A673 (cell line): ENCODE data around the gene CTDNEP1. TPM values are rescaled to one million over a fixed set of nuclear protein-coding genes. Genes with fewer than 3 reads are reported as not detected.

ENCODE experiments used
- BruUV-seq: library from RNA; stranded (reverse); fragments of 400-500 nt; replicated peaks from 2 replicates; lab custom pipeline; 2021; lab: Mats Ljungman, UMichigan
- CTCF ChIA-PET: fragments of 300-600 bp; sonication (Branson Sonifier 250); formaldehyde crosslinking; loops from one replicate; lab custom pipeline; 2022; ENCODE audit warnings: antibody characterized with exemption; lab: Charles Lee
- POLR2A ChIA-PET: fragments of 300-600 bp; sonication (Branson Sonifier 250); formaldehyde crosslinking; loops from one replicate; lab custom pipeline; 2022; ENCODE audit warnings: antibody characterized with exemption; ENCODE audit not compliant: low non-redundant PET; lab: Charles Lee
- DNase-seq: peaks from one replicate; pipeline ENCODE4 v3.0.0-alpha.2; 2015; ENCODE audit warnings: low spot score
- H3K27ac ChIP-seq: fragments of 200-600 bp; sonication (generic); 2 replicates; pipeline ENCODE4 v1.5.1; 2016; ENCODE audit warnings: mixed run types, low read depth, mild to moderate bottlenecking, mixed read lengths, antibody characterized with exemption, low read length; ENCODE audit not compliant: poor library complexity, severe bottlenecking
- H3K27me3 ChIP-seq: fragments of 200-600 bp; sonication (generic); replicated peaks from 2 replicates; pipeline ENCODE4 v1.6.1; 2017; ENCODE audit warnings: mixed run types, low read depth, mild to moderate bottlenecking, mixed read lengths, antibody characterized with exemption, low read length; ENCODE audit not compliant: insufficient read depth, poor library complexity
- H3K36me3 ChIP-seq: fragments of 200-600 bp; sonication (generic); 2 replicates; pipeline ENCODE4 v1.6.1; 2016; ENCODE audit warnings: mixed run types, mild to moderate bottlenecking, mixed read lengths, antibody characterized with exemption, low read length; ENCODE audit not compliant: insufficient read depth, poor library complexity, severe bottlenecking
- H3K4me1 ChIP-seq: fragments of 200-600 bp; sonication (generic); 2 replicates; pipeline ENCODE4 v1.6.1; 2017; ENCODE audit warnings: mixed run types, mild to moderate bottlenecking, mixed read lengths, antibody characterized with exemption, low read length; ENCODE audit not compliant: insufficient read depth, poor library complexity, severe bottlenecking
- H3K4me3 ChIP-seq: fragments of 200-600 bp; sonication (generic); 2 replicates; pipeline ENCODE4 v1.5.1; 2016; ENCODE audit warnings: low read depth, mixed run types, mild to moderate bottlenecking, mixed read lengths, low read length; ENCODE audit not compliant: poor library complexity, severe bottlenecking
- H3K9me3 ChIP-seq: fragments of 200-600 bp; sonication (generic); 2 replicates; pipeline ENCODE4 v1.6.1; 2016; ENCODE audit warnings: mixed run types, low read depth, mild to moderate bottlenecking, mixed read lengths, antibody characterized with exemption, low read length; ENCODE audit not compliant: poor library complexity, severe bottlenecking
- EZH2 ChIP-seq: fragments of 200-600 bp; sonication (generic); IDR thresholded peaks from 2 replicates; pipeline ENCODE4 v1.6.1; 2017; ENCODE audit warnings: borderline replicate concordance, low read depth, mild to moderate bottlenecking, mixed read lengths, antibody characterized with exemption, low read length; ENCODE audit not compliant: poor library complexity, severe bottlenecking
- intact Hi-C: fragments of 100-400 bp; cut with micrococcal nuclease; formaldehyde crosslinking; loops from one replicate; pipeline ENCODE4 v1.10.0; 2022; ENCODE audit not compliant: unreplicated experiment
- total RNA-seq: library from RNA; stranded (reverse); gene quantifications from 2 replicates; pipeline ENCODE4 v1.2.3, GENCODE V29; 2021
- TF ChIP-seq, protein P1 (sequence below): fragments of 300-800, 200-600 bp; sonication (generic); conservative IDR thresholded peaks from 2 replicates; pipeline ENCODE4 v1.5.1; 2017; ENCODE audit warnings: low read depth, mild to moderate bottlenecking, antibody characterized with exemption, low read length, moderate library complexity, mixed read lengths

The CTDNEP1 gene
- total RNA-seq, 1 experiment from 2014 or later, result 175 TPM

DNA sequence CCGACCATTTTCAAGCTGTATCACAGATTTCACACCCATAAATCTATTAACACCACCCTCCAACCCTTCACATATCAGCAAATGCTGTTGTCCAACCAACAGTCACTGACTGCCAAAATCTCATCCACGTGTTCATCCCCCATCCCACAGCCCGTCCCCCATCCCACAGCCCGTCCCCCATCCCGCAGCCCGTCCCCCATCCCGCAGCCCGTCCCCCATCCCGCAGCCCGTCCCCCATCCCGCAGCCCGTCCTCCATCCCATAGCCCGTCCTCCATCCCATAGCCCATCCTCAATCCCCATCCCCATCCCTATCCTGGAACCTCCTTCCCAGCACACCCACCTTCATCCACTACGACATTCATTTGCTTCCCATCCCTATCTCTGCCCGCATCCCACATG is 46.0 kb downstream of the CTDNEP1 start:
- Histone ChIP-seq H3K36me3 (peaks cover 30% of the 10 kb centered on the region), H3K27ac (peak overlapping the region; percentile 77), H3K4me3 (peak overlapping the region; percentile 49), H3K4me1 (peaks cover 40% of the 10 kb centered on the region), H3K27me3 (no peaks in the 10 kb centered on the region), H3K9me3 (no peaks in the 10 kb centered on the region)
- POLR2A ChIA-PET, result no interaction called here
- TF ChIP-seq, protein P1, sequence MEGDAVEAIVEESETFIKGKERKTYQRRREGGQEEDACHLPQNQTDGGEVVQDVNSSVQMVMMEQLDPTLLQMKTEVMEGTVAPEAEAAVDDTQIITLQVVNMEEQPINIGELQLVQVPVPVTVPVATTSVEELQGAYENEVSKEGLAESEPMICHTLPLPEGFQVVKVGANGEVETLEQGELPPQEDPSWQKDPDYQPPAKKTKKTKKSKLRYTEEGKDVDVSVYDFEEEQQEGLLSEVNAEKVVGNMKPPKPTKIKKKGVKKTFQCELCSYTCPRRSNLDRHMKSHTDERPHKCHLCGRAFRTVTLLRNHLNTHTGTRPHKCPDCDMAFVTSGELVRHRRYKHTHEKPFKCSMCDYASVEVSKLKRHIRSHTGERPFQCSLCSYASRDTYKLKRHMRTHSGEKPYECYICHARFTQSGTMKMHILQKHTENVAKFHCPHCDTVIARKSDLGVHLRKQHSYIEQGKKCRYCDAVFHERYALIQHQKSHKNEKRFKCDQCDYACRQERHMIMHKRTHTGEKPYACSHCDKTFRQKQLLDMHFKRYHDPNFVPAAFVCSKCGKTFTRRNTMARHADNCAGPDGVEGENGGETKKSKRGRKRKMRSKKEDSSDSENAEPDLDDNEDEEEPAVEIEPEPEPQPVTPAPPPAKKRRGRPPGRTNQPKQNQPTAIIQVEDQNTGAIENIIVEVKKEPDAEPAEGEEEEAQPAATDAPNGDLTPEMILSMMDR, result no peak
- TF ChIP-seq EZH2, result no peak
- CTCF ChIA-PET, result interaction anchor here (0.7 kb wide), 1 partner anchor 145 kb away, joined by 4 read pairs; no protein-coding TSS in a partner anchor
- BruUV-seq, result no TSS peak
- DNase-seq, result no peak
- intact Hi-C loops, result no loop called here

DNA sequence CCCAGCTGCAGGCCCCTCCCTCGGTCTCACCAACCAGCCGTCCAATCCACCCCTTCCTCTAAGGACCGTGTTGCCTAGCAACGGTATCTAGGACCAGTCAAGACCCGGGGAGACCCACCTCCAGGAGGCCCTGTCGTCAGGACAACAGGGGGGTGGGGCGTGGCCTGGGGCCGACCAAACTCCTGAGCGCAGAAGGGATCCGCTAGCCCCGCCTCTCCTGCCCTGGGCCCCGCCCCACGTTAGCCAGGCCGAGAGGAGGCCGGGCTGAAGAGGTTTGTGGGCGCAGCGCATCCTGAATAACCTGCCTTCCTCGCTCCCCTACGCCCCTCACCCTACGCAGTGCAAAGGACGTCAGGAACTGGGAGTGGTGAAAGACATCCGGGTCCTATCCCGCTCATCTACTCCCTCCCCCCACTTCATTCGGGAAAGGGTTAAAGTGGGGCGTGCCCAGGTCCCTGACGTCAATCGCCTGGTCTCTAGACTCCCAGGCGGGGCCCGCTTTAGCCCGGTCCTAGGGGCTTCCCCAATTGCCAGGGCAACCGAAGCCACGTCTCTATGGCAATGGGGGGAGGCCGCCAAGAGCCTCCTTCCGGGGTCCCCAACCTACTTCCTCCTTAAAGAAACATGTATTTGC is 46.6 kb downstream of the CTDNEP1 start:
- POLR2A ChIA-PET, result no interaction called here
- intact Hi-C loops, result no loop called here
- DNase-seq, result peak; percentile 95
- no TSS peak for BruUV-seq
- peaks cover 40% of the 10 kb centered on the region for H3K4me1 ChIP-seq
- TF ChIP-seq EZH2, result no peak
- TF ChIP-seq, protein P1, result no peak
- no peaks in the 10 kb centered on the region for H3K27me3 ChIP-seq
- peak overlapping the region; percentile 49 for H3K4me3 ChIP-seq
- no peaks in the 10 kb centered on the region for H3K9me3 ChIP-seq
- CTCF ChIA-PET, result interaction anchor here (0.7 to 0.8 kb wide), 2 partner anchors 9 to 146 kb away, joined by 4 to 7 read pairs; no protein-coding TSS in a partner anchor
- peak overlapping the region; percentile 77 for H3K27ac ChIP-seq
- H3K36me3 ChIP-seq, result peaks cover 30% of the 10 kb centered on the region

DNA sequence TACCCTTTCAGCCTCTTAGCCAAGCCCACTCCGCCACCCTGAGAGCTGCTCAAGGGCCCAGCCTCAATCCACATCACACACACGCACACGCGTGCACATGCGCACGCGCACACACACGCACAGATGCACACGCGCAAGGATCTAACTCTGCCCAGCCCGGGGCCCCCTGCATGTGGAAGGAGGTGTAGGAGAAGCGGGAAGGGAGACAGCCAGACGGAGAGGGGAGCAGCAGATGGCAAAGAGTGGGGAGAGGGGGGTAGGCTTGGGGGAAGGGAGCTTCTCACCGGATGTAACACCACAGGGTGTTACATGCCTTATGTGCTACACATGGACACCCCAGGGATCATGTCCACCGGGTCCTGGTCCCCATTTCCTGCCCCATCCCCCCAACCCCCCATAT is 47.2 kb downstream of the CTDNEP1 start:
- Histone ChIP-seq H3K4me3 (peak overlapping the region; percentile 49), H3K4me1 (peaks cover 40% of the 10 kb centered on the region), H3K27ac (peak overlapping the region; percentile 77), H3K27me3 (no peaks in the 10 kb centered on the region), H3K36me3 (peaks cover 30% of the 10 kb centered on the region), H3K9me3 (no peaks in the 10 kb centered on the region)
- ChIA-PET POLR2A (no interaction called here), CTCF (interaction anchor here (0.8 kb wide), 1 partner anchor 10 kb away, joined by 7 read pairs; no protein-coding TSS in a partner anchor)
- no TSS peak for BruUV-seq
- TF ChIP-seq, protein P1, result no peak
- no peak for TF ChIP-seq EZH2
- peak; percentile 73 for DNase-seq
- intact Hi-C loops, result no loop called here
